Suprapubic skin (tissue), 4 donors: Measurements from ENCODE around the gene MIPOL1. TPM values are rescaled to one million over a fixed set of nuclear protein-coding genes. Genes with fewer than 3 reads are reported as not detected.

ENCODE experiments used
- DNase-seq, 2 donors: peaks; one replicate each; pipeline ENCODE4 v3.0.0-alpha.2; 2019; ENCODE audit warnings: low spot score in 2 of 2
- H3K27ac ChIP-seq: fragments of 200-600 bp; sonication (generic); one replicate; pipeline ENCODE4 v1.5.1; 2019
- H3K27me3 ChIP-seq: fragments of 200-600 bp; sonication (generic); one replicate; pipeline ENCODE4 v1.5.1; 2019
- H3K36me3 ChIP-seq: fragments of 200-600 bp; sonication (generic); one replicate; pipeline ENCODE4 v1.5.1; 2019
- H3K4me1 ChIP-seq: fragments of 200-600 bp; sonication (generic); one replicate; pipeline ENCODE4 v1.5.1; 2019
- H3K4me3 ChIP-seq: fragments of 200-600 bp; sonication (generic); one replicate; pipeline ENCODE4 v1.5.1; 2019; ENCODE audit warnings: mild to moderate bottlenecking
- H3K9me3 ChIP-seq: fragments of 200-600 bp; sonication (generic); one replicate; pipeline ENCODE4 v1.5.1; 2019
- EP300 ChIP-seq: sonication (generic); formaldehyde crosslinking; IDR thresholded peaks from one replicate; pipeline ENCODE4 v1.6.1; 2017; ENCODE audit warnings: antibody characterized with exemption
- POLR2A ChIP-seq, 2 donors: fragments of 450-650 bp; IDR thresholded peaks; one replicate each; pipeline ENCODE4 v1.6.1; 2017; ENCODE audit warnings: antibody characterized with exemption in 2 of 2, mild to moderate bottlenecking in 2 of 2, moderate library complexity in 2 of 2
- POLR2AphosphoS5 ChIP-seq, 3 donors: sonication (generic); formaldehyde crosslinking; IDR thresholded peaks; one replicate each; pipeline ENCODE4 v1.6.1; 2017; ENCODE audit warnings: antibody characterized with exemption in 3 of 3
- WGBS: methylation state at CpG from one replicate; pipeline ENCODE4 v1.1.5; 2018; 5-methylcytosine and 5-hydroxymethylcytosine counted together
- total RNA-seq, 4 donors: library from RNA; depleted of rRNA; stranded (reverse); fragments of >200 nt; gene quantifications; one replicate each; pipeline ENCODE4 v1.1.0, GENCODE V29; 2016
- TF ChIP-seq, protein P1 (sequence below), 2 donors: fragments of 200-600 bp in 1 of 2; fragments of 450-650 bp in 1 of 2; sonication (generic) in 1 of 2; IDR thresholded peaks; one replicate each; pipeline ENCODE4 v1.5.1; 2016 to 2019; ENCODE audit warnings: antibody characterized with exemption in 2 of 2, mild to moderate bottlenecking in 1 of 2, moderate library complexity in 1 of 2

MIPOL1 gene
- total RNA-seq, 4 donors from 2014 or later = 3.5 to 12.7 (median 7.6) TPM

GRCh38 chr14:37253905-37254304, 56.2 kb downstream of the MIPOL1 start:
- Histone ChIP-seq H3K4me3 (no peak overlapping the region), H3K4me1 (no peaks in the 10 kb centered on the region), H3K9me3 (no peaks in the 10 kb centered on the region), H3K27ac (no peak overlapping the region), H3K36me3 (no peaks in the 10 kb centered on the region), H3K27me3 (no peaks in the 10 kb centered on the region)
- no peak for DNase-seq
- 79% methylated on average over 1 of the region's 1 CpG for WGBS
- TF ChIP-seq EP300 = no peak
- TF ChIP-seq POLR2A (IDR thresholded peaks at IDR 0.05) = no peak
- no peak for TF ChIP-seq POLR2AphosphoS5 (IDR thresholded peaks at IDR 0.05)
- TF ChIP-seq, protein P1, sequence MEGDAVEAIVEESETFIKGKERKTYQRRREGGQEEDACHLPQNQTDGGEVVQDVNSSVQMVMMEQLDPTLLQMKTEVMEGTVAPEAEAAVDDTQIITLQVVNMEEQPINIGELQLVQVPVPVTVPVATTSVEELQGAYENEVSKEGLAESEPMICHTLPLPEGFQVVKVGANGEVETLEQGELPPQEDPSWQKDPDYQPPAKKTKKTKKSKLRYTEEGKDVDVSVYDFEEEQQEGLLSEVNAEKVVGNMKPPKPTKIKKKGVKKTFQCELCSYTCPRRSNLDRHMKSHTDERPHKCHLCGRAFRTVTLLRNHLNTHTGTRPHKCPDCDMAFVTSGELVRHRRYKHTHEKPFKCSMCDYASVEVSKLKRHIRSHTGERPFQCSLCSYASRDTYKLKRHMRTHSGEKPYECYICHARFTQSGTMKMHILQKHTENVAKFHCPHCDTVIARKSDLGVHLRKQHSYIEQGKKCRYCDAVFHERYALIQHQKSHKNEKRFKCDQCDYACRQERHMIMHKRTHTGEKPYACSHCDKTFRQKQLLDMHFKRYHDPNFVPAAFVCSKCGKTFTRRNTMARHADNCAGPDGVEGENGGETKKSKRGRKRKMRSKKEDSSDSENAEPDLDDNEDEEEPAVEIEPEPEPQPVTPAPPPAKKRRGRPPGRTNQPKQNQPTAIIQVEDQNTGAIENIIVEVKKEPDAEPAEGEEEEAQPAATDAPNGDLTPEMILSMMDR (IDR thresholded peaks at IDR 0.05) = no peak

- no peak for DNase-seq
- Histone ChIP-seq H3K27ac (no peak overlapping the region), H3K4me3 (no peak overlapping the region), H3K27me3 (no peaks in the 10 kb centered on the region), H3K4me1 (no peaks in the 10 kb centered on the region), H3K36me3 (no peaks in the 10 kb centered on the region), H3K9me3 (no peaks in the 10 kb centered on the region)
- 87% methylated on average over 3 of the region's 3 CpGs for WGBS
- TF ChIP-seq EP300 (no peak), POLR2AphosphoS5 (IDR thresholded peaks at IDR 0.05) (no peak), POLR2A (IDR thresholded peaks at IDR 0.05) (no peak)
- TF ChIP-seq, protein P1 (IDR thresholded peaks at IDR 0.05) = no peak
Measured at GRCh38 chr14:37254411-37254947, 56.7 kb downstream of the MIPOL1 start.

- no peak for DNase-seq
- H3K4me3 ChIP-seq = no peak overlapping the region
- H3K27ac ChIP-seq = no peak overlapping the region
- no peaks in the 10 kb centered on the region for H3K9me3 ChIP-seq
- no peaks in the 10 kb centered on the region for H3K27me3 ChIP-seq
- H3K36me3 ChIP-seq = no peaks in the 10 kb centered on the region
- 94% methylated on average over 5 of the region's 5 CpGs for WGBS
- no peaks in the 10 kb centered on the region for H3K4me1 ChIP-seq
- no peak for TF ChIP-seq EP300
- TF ChIP-seq, protein P1 (IDR thresholded peaks at IDR 0.05) = no peak
- no peak for TF ChIP-seq POLR2A (IDR thresholded peaks at IDR 0.05)
- no peak for TF ChIP-seq POLR2AphosphoS5 (IDR thresholded peaks at IDR 0.05)
Measured at GRCh38 chr14:37257501-37258070, 59.8 kb downstream of the MIPOL1 start.

DNA sequence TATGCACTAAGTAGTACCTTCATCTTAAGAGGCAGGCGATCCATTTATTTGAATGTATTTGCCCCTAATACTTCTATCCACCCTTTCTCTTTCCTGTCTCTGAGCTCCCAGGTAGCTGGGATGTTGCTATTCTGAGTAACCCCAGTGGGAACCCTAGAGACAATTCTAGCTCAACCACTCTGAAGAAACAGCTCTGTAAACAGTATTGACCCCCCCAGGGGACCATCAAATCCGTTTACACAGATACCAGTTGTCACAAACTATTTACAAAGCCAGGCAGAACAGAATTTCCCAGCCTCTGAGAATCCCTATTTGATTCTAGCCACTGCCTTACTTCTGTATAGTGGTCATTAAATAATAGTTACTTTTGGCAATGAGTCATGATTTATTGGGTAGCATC, 64.9 kb downstream of the MIPOL1 start:
- Histone ChIP-seq H3K4me3 (no peak overlapping the region), H3K4me1 (no peaks in the 10 kb centered on the region), H3K36me3 (peaks cover 5% of the 10 kb centered on the region), H3K27ac (no peak overlapping the region), H3K27me3 (no peaks in the 10 kb centered on the region), H3K9me3 (no peaks in the 10 kb centered on the region)
- WGBS = 63% methylated on average over 2 of the region's 2 CpGs
- DNase-seq = no peak
- no peak for TF ChIP-seq POLR2A (IDR thresholded peaks at IDR 0.05)
- TF ChIP-seq, protein P1 (IDR thresholded peaks at IDR 0.05) = no peak
- TF ChIP-seq POLR2AphosphoS5 (IDR thresholded peaks at IDR 0.05) = no peak
- no peak for TF ChIP-seq EP300

DNA sequence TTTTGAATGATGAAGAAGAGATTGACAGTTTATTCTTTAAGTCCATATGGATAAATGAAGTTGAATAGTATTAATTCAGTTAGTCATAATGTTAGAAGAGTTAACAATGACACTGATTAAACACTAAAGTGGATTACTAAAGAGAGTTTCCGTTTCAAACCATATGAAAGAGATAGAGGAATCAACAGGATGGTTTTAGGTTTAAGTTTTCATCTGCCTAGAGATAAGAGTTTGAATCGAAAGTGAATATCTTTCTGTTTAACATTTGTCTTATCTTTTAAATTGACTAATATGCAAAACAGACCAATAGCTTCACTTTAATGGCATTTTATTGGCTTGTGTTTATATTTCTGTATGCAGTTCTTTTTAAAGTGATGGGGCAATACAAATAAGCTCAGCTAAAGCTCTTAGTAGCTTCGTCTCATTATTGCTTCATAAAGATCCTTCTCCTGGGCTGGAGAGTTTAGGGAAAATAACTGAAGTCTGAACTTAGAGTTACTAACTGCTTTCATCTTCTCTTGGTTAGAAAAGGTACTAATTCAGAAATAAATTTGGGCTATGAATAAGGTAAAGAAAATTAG, 66.0 kb downstream of the MIPOL1 start:
- Histone ChIP-seq H3K27me3 (no peaks in the 10 kb centered on the region), H3K4me1 (no peaks in the 10 kb centered on the region), H3K4me3 (no peak overlapping the region), H3K9me3 (no peaks in the 10 kb centered on the region), H3K27ac (no peak overlapping the region), H3K36me3 (peaks cover 5% of the 10 kb centered on the region)
- 75% methylated on average over 3 of the region's 3 CpGs for WGBS
- TF ChIP-seq, protein P1 (IDR thresholded peaks at IDR 0.05) = no peak
- TF ChIP-seq POLR2AphosphoS5 (IDR thresholded peaks at IDR 0.05) = no peak
- no peak for TF ChIP-seq EP300
- no peak for TF ChIP-seq POLR2A (IDR thresholded peaks at IDR 0.05)
- DNase-seq = no peak
